A549 (cell line): Measurements from ENCODE around the gene RANGRF. TPM values are rescaled to one million over a fixed set of nuclear protein-coding genes. Genes with fewer than 3 reads are reported as not detected.
A peak's percentile ranks its signal among the peaks of the same experiment; 100 is the strongest.

Experiments
- ATAC-seq, 2 experiments: fragments of 200-7000 bp in 1 of 2; fragments of >200 bp in 1 of 2; cut with Nextera tagmentation in 1 of 2; cut with Tn5 transposase in 1 of 2; 3 replicates each; pipeline versions ENCODE4 v1.8.0 to v1.9.1; 2018 to 2020; ENCODE audit warnings: mild to moderate bottlenecking in 1 of 2, moderate library complexity in 1 of 2
- CTCF ChIA-PET: fragments of 300-600 bp; sonication (Branson Sonifier 250); formaldehyde crosslinking; extraction: SDS; loops from one replicate; lab custom pipeline; 2021; ENCODE audit warnings: antibody characterized with exemption, inconsistent platforms; lab: Yijun Ruan, JAX
- POLR2A ChIA-PET: fragments of 350-600 bp; formaldehyde crosslinking; extraction: SDS; loops from one replicate; lab custom pipeline; 2021; ENCODE audit warnings: antibody characterized with exemption, inconsistent platforms; lab: Yijun Ruan, JAX
- DNase-seq, 2 experiments: peaks; one replicate each; pipeline versions ENCODE4 v3.0.0 to v3.0.0-alpha.2; 2011 to 2016; ENCODE audit warnings: low read depth in 1 of 2, low spot score in 1 of 2
- FAIRE-seq: peaks from 2 replicates; lab custom pipeline; 2011; peaks lifted over from hg19 to GRCh38; lab: Jason Lieb, UNC
- H3K27ac ChIP-seq, 2 experiments: fragments of >200 bp; sonication (Bioruptor Twin); formaldehyde crosslinking; 3 replicates each; pipeline ENCODE4 v1.5.1; 2016 to 2017
- H3K4me1 ChIP-seq: fragments of >200 bp; sonication (Bioruptor Twin); formaldehyde crosslinking; 3 replicates; pipeline ENCODE4 v1.6.1; 2016
- H3K4me2 ChIP-seq: fragments of >200 bp; sonication (Bioruptor Twin); formaldehyde crosslinking; 3 replicates; pipeline ENCODE4 v1.6.1; 2016
- H3K4me3 ChIP-seq: fragments of >200 bp; sonication (Bioruptor Twin); formaldehyde crosslinking; 3 replicates; pipeline ENCODE4 v1.5.1; 2016
- H3K9me3 ChIP-seq: fragments of >200 bp; sonication (Bioruptor Twin); formaldehyde crosslinking; 3 replicates; pipeline ENCODE4 v1.6.1; 2016
- BHLHE40 ChIP-seq: IDR thresholded peaks from 2 replicates; pipeline ENCODE4 v1.6.1; 2012; ENCODE audit warnings: low read depth, low read length, inconsistent platforms
- CBX2 ChIP-seq: fragments of 200-600 bp; sonication (generic); IDR thresholded peaks from 2 replicates; pipeline ENCODE4 v1.6.1; 2016; ENCODE audit warnings: low read depth, mild to moderate bottlenecking, borderline replicate concordance
- CBX8 ChIP-seq: fragments of 200-600 bp; sonication (generic); IDR thresholded peaks from 2 replicates; pipeline ENCODE4 v1.6.1; 2016
- CHD2 ChIP-seq: fragments of 150-350 bp; IDR thresholded peaks from 2 replicates; pipeline ENCODE4 v1.6.1; 2014; ENCODE audit warnings: low read length; ENCODE audit not compliant: partially characterized antibody
- CHD4 ChIP-seq: fragments of 200-600 bp; sonication (generic); IDR thresholded peaks from 2 replicates; pipeline ENCODE4 v1.6.1; 2016; ENCODE audit warnings: antibody characterized with exemption, mild to moderate bottlenecking, borderline replicate concordance
- EHF ChIP-seq: fragments of 250-450 bp; sonication (Bioruptor Pico); IDR thresholded peaks from 2 replicates; pipeline ENCODE4 v1.5.0; 2020; ENCODE audit warnings: mild to moderate bottlenecking
- EP300 ChIP-seq, 2 experiments: fragments of >200 bp; sonication (Bioruptor Twin); formaldehyde crosslinking; IDR thresholded peaks; 2 replicates in 1 of 2; 3 replicates in 1 of 2; pipeline ENCODE4 v1.6.1; 2016 to 2017
- ESRRA ChIP-seq: fragments of 150-350 bp; IDR thresholded peaks from 2 replicates; pipeline ENCODE4 v1.6.1; 2014; ENCODE audit warnings: mild to moderate bottlenecking, low read length, borderline replicate concordance
- FOSL2 ChIP-seq, 2 experiments: fragments of 450-650 bp in 1 of 2; fragments of >200 bp in 1 of 2; sonication (Bioruptor Twin) in 1 of 2; formaldehyde crosslinking; IDR thresholded peaks; 2 replicates each; pipeline versions ENCODE4 v1.5.0 to v1.6.1; 2016 to 2020; ENCODE audit warnings: mild to moderate bottlenecking in 1 of 2, moderate library complexity in 1 of 2
- FOXS1 ChIP-seq: fragments of 250-450 bp; sonication (Bioruptor Pico); IDR thresholded peaks from 2 replicates; pipeline ENCODE4 v1.5.0; 2020; ENCODE audit warnings: mild to moderate bottlenecking, moderate library complexity
- GATA3 ChIP-seq: IDR thresholded peaks from 2 replicates; pipeline ENCODE4 v1.6.1; 2012; ENCODE audit warnings: borderline replicate concordance
- HDAC2 ChIP-seq: fragments of 200-600 bp; sonication (generic); IDR thresholded peaks from 2 replicates; pipeline ENCODE4 v1.6.1; 2016
- HEYL ChIP-seq: fragments of 250-450 bp; sonication (Bioruptor Pico); IDR thresholded peaks from 2 replicates; pipeline ENCODE4 v1.8.0; 2021; ENCODE audit warnings: mild to moderate bottlenecking, moderate library complexity
- HOXB5 ChIP-seq: fragments of 250-450 bp; sonication (Bioruptor Pico); IDR thresholded peaks from 2 replicates; pipeline ENCODE4 v1.5.0; 2020; ENCODE audit warnings: mild to moderate bottlenecking, moderate library complexity
- JUNB ChIP-seq: fragments of >200 bp; sonication (Bioruptor Twin); formaldehyde crosslinking; IDR thresholded peaks from 2 replicates; pipeline ENCODE4 v1.6.1; 2016
- KDM1A ChIP-seq: fragments of 200-600 bp; sonication (generic); IDR thresholded peaks from 2 replicates; pipeline ENCODE4 v1.6.1; 2016; ENCODE audit warnings: low read depth, mild to moderate bottlenecking
- NFE2L2 ChIP-seq: fragments of 150-350 bp; conservative IDR thresholded peaks from 2 replicates; pipeline ENCODE4 v1.6.1; 2014; ENCODE audit warnings: low read length
- NR3C1 ChIP-seq: fragments of >200 bp; sonication (Bioruptor Twin); formaldehyde crosslinking; IDR thresholded peaks from 3 replicates; pipeline ENCODE4 v1.6.1; 2017
- PHF8 ChIP-seq: fragments of 200-600 bp; sonication (generic); IDR thresholded peaks from 2 replicates; pipeline ENCODE4 v1.6.1; 2016; ENCODE audit warnings: low read depth, mild to moderate bottlenecking, antibody characterized with exemption, moderate library complexity, borderline replicate concordance
- POLR2AphosphoS2 ChIP-seq: conservative IDR thresholded peaks from 2 replicates; pipeline ENCODE4 v1.6.1; 2012; ENCODE audit warnings: low read length, improper control_type of control experiment, inconsistent platforms
- RAD21 ChIP-seq, 2 experiments: fragments of >200 bp in 1 of 2; sonication (Bioruptor Twin) in 1 of 2; formaldehyde crosslinking in 1 of 2; IDR thresholded peaks in 1 of 2; conservative IDR thresholded peaks in 1 of 2; 2 replicates in 1 of 2; 3 replicates in 1 of 2; pipeline ENCODE4 v1.6.1; 2012 to 2018; ENCODE audit warnings: inconsistent platforms in 1 of 2
- RNF2 ChIP-seq: fragments of 200-600 bp; sonication (generic); IDR thresholded peaks from 2 replicates; pipeline ENCODE4 v1.6.1; 2016; ENCODE audit warnings: low read depth, mild to moderate bottlenecking, antibody characterized with exemption, moderate library complexity, borderline replicate concordance
- SMC3 ChIP-seq: fragments of >200 bp; sonication (Bioruptor Twin); formaldehyde crosslinking; IDR thresholded peaks from 3 replicates; pipeline ENCODE4 v1.6.1; 2018; ENCODE audit warnings: inconsistent platforms
- SREBF2 ChIP-seq: fragments of 450-650 bp; IDR thresholded peaks from 2 replicates; pipeline ENCODE4 v1.6.1; 2014; ENCODE audit warnings: mild to moderate bottlenecking, moderate library complexity
- TP53 ChIP-seq: fragments of 250-450 bp; sonication (Bioruptor Pico); IDR thresholded peaks from 2 replicates; pipeline ENCODE4 v1.5.0; 2021; ENCODE audit warnings: mild to moderate bottlenecking, moderate library complexity
- ZC3H11A ChIP-seq: fragments of 450-650 bp; IDR thresholded peaks from 2 replicates; pipeline ENCODE4 v1.6.1; 2014; ENCODE audit warnings: antibody characterized with exemption, mild to moderate bottlenecking
- ZFP36 ChIP-seq: fragments of 450-650 bp; IDR thresholded peaks from 2 replicates; pipeline ENCODE4 v1.6.1; 2014; ENCODE audit warnings: borderline replicate concordance; ENCODE audit not compliant: partially characterized antibody
- ZNF302 ChIP-seq: fragments of 250-450 bp; sonication (Bioruptor Pico); IDR thresholded peaks from 2 replicates; pipeline ENCODE4 v1.9.0; 2021; ENCODE audit warnings: inconsistent platforms, mild to moderate bottlenecking, moderate library complexity
- ZSCAN20 ChIP-seq: fragments of 250-450 bp; sonication (Bioruptor Pico); IDR thresholded peaks from 2 replicates; pipeline ENCODE4 v1.8.0; 2022; ENCODE audit warnings: mild to moderate bottlenecking, moderate library complexity
- WGBS: methylation state at CpG from one replicate; pipeline ENCODE4 v1.1.6; 2017; ENCODE audit errors: missing lambda C conversion rate; 5-methylcytosine and 5-hydroxymethylcytosine counted together
- polyA plus RNA-seq, 4 experiments: library from polyadenylated mRNA; depleted of rRNA in 3 of 4; stranded (reverse); fragments of >200 nt; fragmentation: RNase III in 1 of 4; extraction: RNeasy Plus Mini Kit Qiagen cat#74134 plus additional on column Dnase treatment in 1 of 4; gene quantifications; 2 replicates in 3 of 4; 3 replicates in 1 of 4; pipeline ENCODE4 v1.2.3, GENCODE V29; 2011 to 2017
- TF ChIP-seq, protein P1 (sequence below): IDR thresholded peaks from 2 replicates; pipeline ENCODE4 v1.6.1; 2012; ENCODE audit warnings: low read depth, borderline replicate concordance
- TF ChIP-seq, protein P2 (sequence below): fragments of >200 bp; sonication (Bioruptor Twin); formaldehyde crosslinking; IDR thresholded peaks from 3 replicates; pipeline ENCODE4 v1.6.1; 2016
- TF ChIP-seq, protein P3 (sequence below): IDR thresholded peaks from 2 replicates; pipeline ENCODE4 v1.6.1; 2012

RANGRF gene
- polyA plus RNA-seq, 2 of the 4 experiments (the other 2 are of a cell fraction), result 47.2 to 56.4 TPM

DNA sequence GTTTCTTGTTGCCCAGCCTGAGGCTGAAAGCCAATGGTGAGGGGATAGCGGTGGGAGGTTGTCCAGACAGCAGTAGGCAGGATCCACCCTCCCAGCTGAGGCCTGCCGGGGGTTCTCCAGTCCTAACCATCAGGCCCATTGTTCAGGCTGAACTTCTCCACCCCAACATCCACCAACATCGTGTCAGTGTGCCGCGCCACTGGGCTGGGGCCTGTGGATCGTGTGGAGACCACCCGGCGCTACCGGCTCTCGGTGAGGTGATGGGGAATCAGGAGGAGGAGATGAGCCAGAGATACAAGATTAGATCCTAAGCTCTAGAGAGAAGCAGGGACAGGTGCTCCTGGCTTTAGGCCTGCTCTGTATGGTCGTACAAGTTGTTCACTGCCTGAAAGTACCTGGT is 33.6 kb upstream of the RANGRF start:
- CTCF ChIA-PET, result interaction anchor here (0.9 to 2.9 kb wide), 7 partner anchors 13 to 129 kb away, joined by 3 to 14 read pairs (median 3); no protein-coding TSS in a partner anchor
- Histone ChIP-seq H3K27ac (no peak overlapping the region), H3K4me1 (peaks cover 8% of the 10 kb centered on the region), H3K4me3 (no peak overlapping the region), H3K4me2 (no peak overlapping the region), H3K9me3 (no peaks in the 10 kb centered on the region)
- DNase-seq, result no peak
- TF ChIP-seq ZC3H11A, result no peak
- no peak for TF ChIP-seq GATA3
- TF ChIP-seq HDAC2, result no peak
- no peak for TF ChIP-seq ZNF302 (CRISPR knock-in tag)
- TF ChIP-seq SREBF2, result no peak
- no peak for TF ChIP-seq HEYL (CRISPR knock-in tag)
- TF ChIP-seq JUNB, result no peak
- no peak for TF ChIP-seq EP300 (IDR thresholded peaks at IDR 0.05)
- no peak for TF ChIP-seq ESRRA
- no peak for TF ChIP-seq EHF (CRISPR knock-in tag)
- TF ChIP-seq CBX2, result no peak
- no peak for TF ChIP-seq CBX8
- TF ChIP-seq RNF2, result no peak
- TF ChIP-seq ZFP36, result no peak
- TF ChIP-seq, protein P1, sequence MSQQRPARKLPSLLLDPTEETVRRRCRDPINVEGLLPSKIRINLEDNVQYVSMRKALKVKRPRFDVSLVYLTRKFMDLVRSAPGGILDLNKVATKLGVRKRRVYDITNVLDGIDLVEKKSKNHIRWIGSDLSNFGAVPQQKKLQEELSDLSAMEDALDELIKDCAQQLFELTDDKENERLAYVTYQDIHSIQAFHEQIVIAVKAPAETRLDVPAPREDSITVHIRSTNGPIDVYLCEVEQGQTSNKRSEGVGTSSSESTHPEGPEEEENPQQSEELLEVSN, result no peak
- no peak for FAIRE-seq
- no peak for ATAC-seq
- WGBS, result 97% methylated on average over 11 of the region's 11 CpGs
- POLR2A ChIA-PET, result interaction anchor here (1.0 to 1.2 kb wide), 2 partner anchors 34 to 41 kb away, joined by 3 read pairs; partner anchors contain the start of genes RANGRF and SLC25A35

DNA sequence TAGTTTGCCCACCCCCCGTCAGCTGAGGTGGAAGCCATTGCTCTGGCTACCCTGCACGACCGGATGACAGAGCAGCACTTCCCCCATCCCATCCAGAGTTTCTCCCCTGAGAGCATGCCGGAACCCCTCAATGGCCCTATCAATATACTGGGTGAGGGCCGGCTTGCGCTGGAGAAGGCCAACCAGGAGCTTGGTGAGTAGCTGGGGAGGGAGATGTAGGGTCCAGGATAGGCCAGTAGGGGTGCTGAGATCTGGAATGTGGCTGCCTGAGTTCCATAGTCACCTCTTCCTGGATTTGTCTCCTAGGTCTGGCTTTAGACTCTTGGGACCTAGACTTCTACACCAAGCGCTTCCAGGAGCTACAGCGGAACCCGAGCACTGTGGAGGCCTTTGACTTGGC is 33.0 kb upstream of the RANGRF start:
- ChIA-PET CTCF (interaction anchor here (0.9 to 2.9 kb wide), 7 partner anchors 12 to 128 kb away, joined by 3 to 14 read pairs (median 3); no protein-coding TSS in a partner anchor), POLR2A (interaction anchor here (1.0 to 1.2 kb wide), 2 partner anchors 33 to 40 kb away, joined by 3 read pairs; partner anchors contain the start of genes RANGRF and SLC25A35)
- no peak overlapping the region for H3K4me2 ChIP-seq
- H3K4me1 ChIP-seq, result peaks cover 2% of the 10 kb centered on the region
- no peaks in the 10 kb centered on the region for H3K9me3 ChIP-seq
- no peak overlapping the region for H3K27ac ChIP-seq
- FAIRE-seq (no peak), ATAC-seq (peak; percentile 80 to 87), DNase-seq (peak; percentile 47)
- H3K4me3 ChIP-seq, result no peak overlapping the region
- WGBS, result over 99% methylated on average over 9 of the region's 9 CpGs
- TF ChIP-seq, protein P1, result no peak
- no peak for TF ChIP-seq TP53 (CRISPR knock-in tag)

DNA sequence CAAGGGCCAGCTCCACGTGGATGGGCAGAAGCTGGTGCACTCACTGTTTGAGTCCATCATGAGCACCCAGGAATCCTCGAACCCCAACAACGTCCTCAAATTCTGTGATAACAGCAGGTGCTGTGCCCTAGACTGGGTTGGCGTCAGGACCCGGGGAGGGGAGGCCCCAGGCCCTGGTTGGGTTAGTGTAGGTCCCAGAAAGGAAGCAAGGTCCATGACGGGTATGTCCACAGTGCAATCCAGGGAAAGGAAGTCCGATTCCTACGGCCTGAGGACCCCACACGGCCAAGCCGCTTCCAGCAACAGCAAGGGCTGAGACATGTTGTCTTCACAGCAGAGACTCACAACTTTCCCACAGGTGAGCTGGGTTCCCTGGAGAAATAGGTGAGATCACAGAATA is 32.2 kb upstream of the RANGRF start:
- FAIRE-seq, result no peak
- no peak for DNase-seq
- TF ChIP-seq RAD21 (conservative IDR thresholded peaks at IDR 0.05 in 1 of 2, IDR thresholded peaks at IDR 0.05 in 1 of 2) (no peak), CBX8 (no peak), NR3C1 (no peak), EHF (CRISPR knock-in tag) (no peak), HEYL (CRISPR knock-in tag) (no peak), PHF8 (no peak), HOXB5 (CRISPR knock-in tag) (no peak), POLR2AphosphoS2 (no peak), FOXS1 (CRISPR knock-in tag) (no peak), SMC3 (no peak), CHD4 (no peak), BHLHE40 (no peak), NFE2L2 (no peak), KDM1A (no peak), CHD2 (no peak), ZSCAN20 (CRISPR knock-in tag) (no peak), FOSL2 (IDR thresholded peaks at IDR 0.05) (no peak), FOSL2 (CRISPR knock-in tag; IDR thresholded peaks at IDR 0.05) (no peak)
- TF ChIP-seq, protein P2, sequence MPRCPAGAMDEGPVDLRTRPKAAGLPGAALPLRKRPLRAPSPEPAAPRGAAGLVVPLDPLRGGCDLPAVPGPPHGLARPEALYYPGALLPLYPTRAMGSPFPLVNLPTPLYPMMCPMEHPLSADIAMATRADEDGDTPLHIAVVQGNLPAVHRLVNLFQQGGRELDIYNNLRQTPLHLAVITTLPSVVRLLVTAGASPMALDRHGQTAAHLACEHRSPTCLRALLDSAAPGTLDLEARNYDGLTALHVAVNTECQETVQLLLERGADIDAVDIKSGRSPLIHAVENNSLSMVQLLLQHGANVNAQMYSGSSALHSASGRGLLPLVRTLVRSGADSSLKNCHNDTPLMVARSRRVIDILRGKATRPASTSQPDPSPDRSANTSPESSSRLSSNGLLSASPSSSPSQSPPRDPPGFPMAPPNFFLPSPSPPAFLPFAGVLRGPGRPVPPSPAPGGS, result no peak
- TF ChIP-seq, protein P3, sequence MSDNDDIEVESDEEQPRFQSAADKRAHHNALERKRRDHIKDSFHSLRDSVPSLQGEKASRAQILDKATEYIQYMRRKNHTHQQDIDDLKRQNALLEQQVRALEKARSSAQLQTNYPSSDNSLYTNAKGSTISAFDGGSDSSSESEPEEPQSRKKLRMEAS, result no peak
- ChIA-PET CTCF (interaction anchor here (0.6 to 2.9 kb wide), 6 partner anchors 15 to 128 kb away, joined by 3 to 14 read pairs (median 4); no protein-coding TSS in a partner anchor), POLR2A (no interaction called here)
- Histone ChIP-seq H3K4me2 (no peak overlapping the region), H3K4me1 (no peaks in the 10 kb centered on the region), H3K27ac (no peak overlapping the region), H3K4me3 (no peak overlapping the region), H3K9me3 (no peaks in the 10 kb centered on the region)
- no peak for ATAC-seq
- 91% methylated on average over 10 of the region's 10 CpGs for WGBS
